NCI-H1417 treated with DMSO at 0.1 percent for 48 hours (cell line): Measurements from ENCODE around the gene AJAP1.

Experiments used
- DNase-seq: peaks from one replicate; lab custom pipeline; 2025; lab: John Stamatoyannopoulos, UW

AJAP1 gene

GRCh38 chr1:4772294-4773010, 118.0 kb downstream of the AJAP1 start:
- DNase-seq = no peak

GRCh38 chr1:4773226-4773625, 118.8 kb downstream of the AJAP1 start:
- DNase-seq = no peak

- no peak for DNase-seq
These were observed 121.1 kb downstream of the AJAP1 start for GRCh38 chr1:4775506-4775905.

DNA sequence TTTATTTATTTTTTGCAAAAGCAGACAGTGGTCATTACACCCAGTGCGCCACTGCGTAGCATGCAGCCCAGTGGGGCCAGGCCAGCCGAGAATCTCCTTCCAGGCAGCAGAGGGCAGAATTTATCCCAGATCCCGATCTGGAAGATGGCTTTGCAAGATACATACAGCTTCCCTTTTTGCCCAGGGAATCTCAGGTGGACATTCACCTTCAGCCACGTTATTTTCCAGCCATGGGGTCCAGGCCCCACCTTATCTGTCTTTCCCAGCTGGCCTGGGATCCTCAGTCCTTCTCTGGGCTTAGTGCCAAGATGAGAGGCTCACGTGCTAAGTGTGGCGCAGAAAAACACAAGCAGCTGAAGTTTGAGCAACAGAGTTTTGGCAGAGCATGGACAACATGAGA, 123.6 kb downstream of the AJAP1 start:
- no peak for DNase-seq

- no peak for DNase-seq
These were observed 127.2 kb downstream of the AJAP1 start for GRCh38 chr1:4781646-4782045.

GRCh38 chr1:4784761-4785160, 130.4 kb downstream of the AJAP1 start:
- DNase-seq = no peak

GRCh38 chr1:4786055-4786454, 131.6 kb downstream of the AJAP1 start:
- no peak for DNase-seq

DNA sequence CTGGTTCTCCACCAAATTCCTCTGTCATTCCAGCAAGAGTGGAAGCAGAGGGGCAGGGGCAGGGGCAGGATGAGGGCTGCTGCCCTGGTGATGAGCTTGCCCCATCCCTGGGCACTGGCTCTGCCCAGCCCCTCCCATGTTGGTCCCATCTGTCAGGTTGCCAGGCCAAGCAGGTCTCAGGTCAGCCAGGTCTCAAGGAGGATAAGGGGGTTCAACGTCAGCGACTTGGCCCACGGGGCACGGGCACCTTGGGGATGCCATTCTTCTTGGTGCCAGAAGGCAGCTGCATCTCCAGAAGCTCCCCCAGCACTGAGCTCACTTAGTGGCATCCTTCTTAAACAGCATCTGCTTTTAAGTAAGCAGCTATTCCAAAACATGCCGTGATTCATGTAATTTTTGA, 133.1 kb downstream of the AJAP1 start:
- no peak for DNase-seq

GRCh38 chr1:4792565-4792964, 138.2 kb downstream of the AJAP1 start:
- no peak for DNase-seq

DNA sequence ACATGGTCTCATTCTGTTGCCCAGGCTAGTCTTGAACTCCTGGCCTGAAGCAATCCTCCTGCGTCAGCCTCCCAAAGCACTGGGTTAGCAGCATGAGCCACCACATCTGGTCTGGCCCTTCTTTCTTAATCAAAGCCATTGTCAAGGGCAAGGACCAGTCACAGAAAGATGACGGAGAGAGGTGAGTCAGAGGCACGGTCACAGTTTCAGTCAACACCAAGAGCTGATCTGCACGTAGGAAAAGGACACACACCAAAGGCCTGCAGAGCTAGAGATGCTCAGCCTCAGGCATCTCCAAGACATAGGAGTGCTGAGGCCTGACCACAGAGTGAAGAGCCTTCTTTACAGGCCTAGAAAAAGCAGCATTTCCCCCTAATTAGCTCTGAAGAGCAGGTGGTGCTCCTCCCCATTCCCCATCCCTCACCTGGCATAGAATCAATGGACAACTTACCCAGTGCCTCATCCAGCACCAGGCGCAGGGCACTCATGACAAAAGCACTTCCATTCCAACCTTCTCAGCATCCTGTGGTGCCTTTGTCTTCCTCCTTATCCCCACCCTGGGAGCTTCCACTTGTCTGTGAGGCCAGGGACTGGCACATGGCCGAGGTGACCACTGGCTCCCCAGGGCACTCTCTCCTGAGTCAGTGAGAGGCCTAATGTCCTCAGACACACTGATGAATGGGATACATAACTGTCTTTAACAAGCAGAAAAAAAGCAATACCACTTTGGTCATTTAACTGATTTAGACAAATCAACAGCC, 139.8 kb downstream of the AJAP1 start:
- DNase-seq = no peak

- DNase-seq = no peak
These were observed 142.0 kb downstream of the AJAP1 start for GRCh38 chr1:4796161-4797015.

DNA sequence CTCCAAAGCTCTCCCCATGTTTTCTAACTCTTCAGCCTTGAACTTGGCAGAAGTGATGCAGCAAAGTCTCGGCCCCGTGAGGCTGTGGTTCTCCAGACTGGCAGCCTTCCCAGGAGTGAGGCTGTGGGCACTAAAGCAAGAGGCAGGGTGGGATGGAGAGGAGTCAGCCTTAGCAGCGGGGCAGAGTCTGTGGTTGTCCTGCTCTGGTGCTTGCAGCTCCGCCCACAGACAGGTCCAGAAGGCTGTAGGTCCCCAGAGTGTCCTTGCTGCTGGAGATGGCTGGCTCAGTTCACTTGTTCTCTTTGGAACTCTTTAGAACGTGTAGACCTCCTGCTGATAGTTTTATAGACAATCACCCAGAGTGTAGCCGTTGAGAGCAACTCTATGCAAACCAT, 142.6 kb downstream of the AJAP1 start:
- no peak for DNase-seq

DNA sequence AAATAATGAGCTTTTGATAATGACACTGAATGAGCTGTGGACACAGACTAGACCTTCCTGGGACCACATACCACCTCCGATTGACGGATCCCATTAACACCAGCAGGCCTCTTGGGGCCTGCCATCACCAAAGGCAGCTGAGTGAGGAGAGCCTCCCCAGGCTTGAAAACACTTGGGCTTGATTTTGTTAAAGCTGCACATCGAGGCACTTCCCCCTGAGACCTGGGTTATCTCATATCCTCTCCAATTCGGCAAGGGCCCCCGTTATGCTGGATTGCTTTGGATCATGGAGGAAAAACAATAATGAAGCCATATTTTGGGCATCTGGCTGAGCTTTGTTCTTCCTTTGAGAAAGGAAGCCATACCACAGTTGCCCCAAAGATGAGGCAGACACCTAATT, 143.0 kb downstream of the AJAP1 start:
- no peak for DNase-seq

- no peak for DNase-seq
These were observed 146.9 kb downstream of the AJAP1 start for GRCh38 chr1:4801192-4801924.

DNA sequence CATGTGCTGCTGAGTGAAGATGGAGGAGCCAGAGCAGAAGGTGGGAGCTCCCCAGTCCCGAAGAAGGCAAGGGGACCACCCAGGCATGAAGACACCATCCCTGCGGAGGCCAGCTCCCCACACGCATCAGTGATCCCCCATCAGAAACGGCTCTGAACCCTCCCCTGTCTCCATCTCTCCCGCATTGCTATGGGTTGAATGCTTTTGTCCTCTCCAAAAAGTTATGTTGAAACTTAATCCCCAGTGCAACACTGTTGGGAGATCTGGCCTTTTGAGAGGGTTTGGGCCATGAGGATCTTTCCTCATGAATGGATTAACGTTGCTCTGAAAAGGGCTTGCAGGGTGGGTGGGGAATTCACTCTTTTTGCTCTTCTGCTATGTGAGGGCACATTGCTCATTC, 147.6 kb downstream of the AJAP1 start:
- no peak for DNase-seq

DNA sequence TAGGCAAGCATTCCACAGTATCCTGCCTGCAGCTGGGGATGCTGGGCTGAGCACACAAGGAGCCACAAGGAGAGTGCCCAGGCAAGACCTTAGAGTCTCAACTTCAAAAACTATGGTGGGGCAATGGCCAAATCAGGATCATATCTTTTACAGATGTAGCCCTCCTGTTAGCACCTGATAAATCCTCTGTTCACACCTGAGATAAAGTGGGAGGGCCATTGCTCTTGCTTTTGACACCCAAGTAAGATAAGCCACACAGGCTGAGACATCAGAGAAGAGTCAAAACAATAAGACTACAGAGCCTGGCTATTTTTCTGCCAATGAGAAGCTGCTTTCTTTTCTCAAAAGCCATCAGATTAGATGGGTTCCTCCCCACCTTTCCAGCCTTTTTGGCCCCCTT, 148.9 kb downstream of the AJAP1 start:
- DNase-seq = no peak

- DNase-seq = no peak
These were observed 151.6 kb downstream of the AJAP1 start for GRCh38 chr1:4805987-4806386.

DNA sequence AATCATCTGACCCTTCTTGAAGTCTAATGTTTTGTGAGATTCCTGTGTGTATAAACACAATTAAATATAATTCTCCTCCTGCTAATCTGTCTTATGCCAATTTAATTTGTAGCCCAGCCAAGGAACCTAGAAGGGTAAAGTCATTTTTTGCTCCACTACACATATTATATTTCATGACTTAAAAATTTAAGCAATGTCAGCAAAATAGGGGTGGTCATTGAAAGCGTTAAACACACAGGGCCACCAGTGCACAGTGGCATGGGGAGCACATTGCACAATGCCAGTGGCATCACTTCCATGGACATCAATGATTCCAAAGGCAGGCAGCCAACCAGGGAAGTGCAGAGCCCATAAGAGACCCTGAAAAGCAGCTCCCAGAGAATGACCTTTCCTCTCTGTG, 166.1 kb downstream of the AJAP1 start:
- no peak for DNase-seq

- DNase-seq = no peak
These were observed 171.5 kb downstream of the AJAP1 start for GRCh38 chr1:4825800-4826450.

GRCh38 chr1:4830707-4831106, 176.3 kb downstream of the AJAP1 start:
- no peak for DNase-seq

GRCh38 chr1:4836574-4836973, 182.2 kb downstream of the AJAP1 start:
- no peak for DNase-seq
